Lung (tissue), 12 donors: ENCODE measurements around the gene TPRA1. TPM values are rescaled to one million over a fixed set of nuclear protein-coding genes. Genes with fewer than 3 reads are reported as not detected.

Experiments
- ATAC-seq: fragments of 200-7000 bp; cut with Tn5 transposase; one replicate; pipeline ENCODE4 v1.9.1; 2020; ENCODE audit warnings: moderate number of reproducible peaks; ENCODE audit not compliant: insufficient read depth, low FRiP score
- DNase-seq, 3 donors: peaks; one replicate each; pipeline ENCODE4 v3.0.0-alpha.2; 2013 to 2017
- H3K27ac ChIP-seq, 2 donors: one replicate each; pipeline ENCODE4 v1.5.1; 2013; ENCODE audit warnings: mild to moderate bottlenecking in 2 of 2, moderate library complexity in 2 of 2, control low read depth in 1 of 2, inconsistent platforms in 1 of 2, low read depth in 1 of 2, low read length in 1 of 2
- H3K27me3 ChIP-seq, 3 donors: one replicate each; pipeline ENCODE4 v1.5.1; 2013; ENCODE audit warnings: low read length in 2 of 3; ENCODE audit not compliant: control insufficient read depth in 3 of 3, insufficient read depth in 3 of 3
- H3K36me3 ChIP-seq, 4 donors: one replicate each; pipeline ENCODE4 v1.5.1; 2013; ENCODE audit warnings: low read length in 4 of 4, mild to moderate bottlenecking in 1 of 4, moderate library complexity in 1 of 4; ENCODE audit not compliant: control insufficient read depth in 4 of 4, insufficient read depth in 4 of 4
- H3K4me1 ChIP-seq, 5 donors: one replicate each; pipeline ENCODE4 v1.5.1; 2013; ENCODE audit warnings: low read length in 5 of 5, mild to moderate bottlenecking in 2 of 5, moderate library complexity in 1 of 5; ENCODE audit not compliant: control insufficient read depth in 5 of 5, insufficient read depth in 5 of 5
- H3K4me3 ChIP-seq: one replicate; pipeline ENCODE4 v1.5.1; 2013; ENCODE audit warnings: mild to moderate bottlenecking, control low read depth, moderate library complexity
- H3K9ac ChIP-seq, 2 donors: one replicate each; pipeline ENCODE4 v1.5.1; 2013; ENCODE audit warnings: low read length in 2 of 2, control low read depth in 1 of 2; ENCODE audit not compliant: insufficient read depth in 1 of 2
- H3K9me3 ChIP-seq, 4 donors: one replicate each; pipeline ENCODE4 v1.5.1; 2013; ENCODE audit warnings: low read length in 3 of 4, mild to moderate bottlenecking in 1 of 4, moderate library complexity in 1 of 4; ENCODE audit not compliant: control insufficient read depth in 4 of 4, insufficient read depth in 3 of 4
- CTCF ChIP-seq: IDR thresholded peaks from 2 replicates; pipeline ENCODE4 v1.5.1; 2012; ENCODE audit warnings: mild to moderate bottlenecking; ENCODE audit errors: control extremely low read depth, extremely low read depth
- WGBS, 2 donors: extraction: QIAGEN DNeasy Blood & Tissue Kit; methylation state at CpG; one replicate each; pipeline ENCODE4 v1.1.7; 2013; 5-methylcytosine and 5-hydroxymethylcytosine counted together
- polyA plus RNA-seq, 2 donors: library from polyadenylated mRNA; stranded (reverse); fragments of 200-250 nt; gene quantifications; one replicate each; pipeline ENCODE4 v1.2.1, GENCODE V29; 2013
- total RNA-seq, 2 donors: library from RNA; depleted of rRNA in 1 of 2; stranded (reverse); fragments of >200 nt in 1 of 2; gene quantifications; one replicate each; pipeline ENCODE4 v1.2.1, GENCODE V29; 2014 to 2021
- donor health status: control.
- donor health status: control.
- donor health status: Bipolar disorder and iron deficiency.
- donor health status: healthy.
- donor health status: DM: yes; HTN: yes; CAD: no.

Gene TPRA1
- total and polyA plus RNA-seq, 4 donors: 28.9 to 53.2 (median 38.0) TPM

- peaks cover 0 to 27% (median 3%) of the 10 kb centered on the region in 5 donors for H3K4me1 ChIP-seq
- no peaks in the 10 kb centered on the region for H3K9me3 ChIP-seq
- WGBS, 2 donors: 61 to 63% methylated on average over 14 of the region's 14 CpGs
- no peak for TF ChIP-seq CTCF
- H3K27me3 ChIP-seq: no peaks in the 10 kb centered on the region
- H3K27ac ChIP-seq: no peak overlapping the region
- H3K36me3 ChIP-seq: peaks cover 0 to 2% (median 0%) of the 10 kb centered on the region in 4 donors
- H3K9ac ChIP-seq: peak overlapping the region; percentile 82 to 85
- ATAC-seq: no peak
- no peak for DNase-seq
- no peak overlapping the region for H3K4me3 ChIP-seq
Measured at GRCh38 chr3:127598841-127599570, 8.5 kb upstream of the TPRA1 start.

- Histone ChIP-seq H3K4me3 (no peak overlapping the region), H3K9ac (no peak overlapping the region), H3K4me1 (peaks cover 0 to 27% (median 3%) of the 10 kb centered on the region in 5 donors), H3K36me3 (peaks cover 0 to 2% (median 0%) of the 10 kb centered on the region in 4 donors), H3K27me3 (no peaks in the 10 kb centered on the region), H3K9me3 (no peaks in the 10 kb centered on the region), H3K27ac (no peak overlapping the region)
- TF ChIP-seq CTCF: no peak
- ATAC-seq (no peak), DNase-seq (no peak)
- WGBS, 2 donors: 76 to 80% methylated on average over 12 of the region's 12 CpGs
Measured at GRCh38 chr3:127597020-127597771, 6.7 kb upstream of the TPRA1 start.

- no peak overlapping the region for H3K27ac ChIP-seq
- no peaks in the 10 kb centered on the region for H3K36me3 ChIP-seq
- H3K4me3 ChIP-seq: no peak overlapping the region
- H3K27me3 ChIP-seq: no peaks in the 10 kb centered on the region
- WGBS, 2 donors: 83 to 89% methylated on average over 4 of the region's 4 CpGs
- ATAC-seq: no peak
- no peaks in the 10 kb centered on the region for H3K9me3 ChIP-seq
- DNase-seq: no peak
- TF ChIP-seq CTCF: no peak
- H3K9ac ChIP-seq: no peak overlapping the region
- peaks cover 0 to 26% (median 12%) of the 10 kb centered on the region in 5 donors for H3K4me1 ChIP-seq
Measured at GRCh38 chr3:127595303-127595702, 4.8 kb upstream of the TPRA1 start.
